NB4 (cell line): ENCODE results near the gene AKAP6.

Experiments used
- POLR2A ChIP-seq: IDR thresholded peaks from 2 replicates; pipeline ENCODE4 v1.6.1; 2011; ENCODE audit warnings: mild to moderate bottlenecking; ENCODE audit not compliant: insufficient read length; ENCODE audit errors: extremely low read depth
- TF ChIP-seq, protein P1 (sequence below): IDR thresholded peaks from one replicate; pipeline ENCODE4 v1.5.1; 2012; ENCODE audit warnings: low read depth, low read length

DNA sequence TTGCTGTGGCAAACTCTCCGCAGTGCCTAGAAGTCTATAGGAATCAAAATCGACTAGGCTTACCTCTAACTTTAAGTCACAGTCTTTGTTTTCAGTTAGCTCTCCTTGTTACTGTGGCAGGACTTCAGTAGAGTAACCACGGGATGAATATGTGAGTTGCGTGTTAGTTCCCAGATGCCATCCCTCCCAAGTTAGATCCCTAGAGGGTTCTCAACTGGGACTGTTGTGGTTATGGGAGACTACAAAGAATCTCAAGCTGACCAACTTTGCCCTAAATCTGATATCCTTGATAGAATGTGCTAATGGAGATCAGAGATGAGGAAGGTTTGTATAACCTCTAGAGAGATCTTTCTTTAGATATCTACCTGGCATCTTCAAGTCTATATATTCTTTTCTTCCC lies 208.1 kb downstream of the AKAP6 start:
- TF ChIP-seq, protein P1, sequence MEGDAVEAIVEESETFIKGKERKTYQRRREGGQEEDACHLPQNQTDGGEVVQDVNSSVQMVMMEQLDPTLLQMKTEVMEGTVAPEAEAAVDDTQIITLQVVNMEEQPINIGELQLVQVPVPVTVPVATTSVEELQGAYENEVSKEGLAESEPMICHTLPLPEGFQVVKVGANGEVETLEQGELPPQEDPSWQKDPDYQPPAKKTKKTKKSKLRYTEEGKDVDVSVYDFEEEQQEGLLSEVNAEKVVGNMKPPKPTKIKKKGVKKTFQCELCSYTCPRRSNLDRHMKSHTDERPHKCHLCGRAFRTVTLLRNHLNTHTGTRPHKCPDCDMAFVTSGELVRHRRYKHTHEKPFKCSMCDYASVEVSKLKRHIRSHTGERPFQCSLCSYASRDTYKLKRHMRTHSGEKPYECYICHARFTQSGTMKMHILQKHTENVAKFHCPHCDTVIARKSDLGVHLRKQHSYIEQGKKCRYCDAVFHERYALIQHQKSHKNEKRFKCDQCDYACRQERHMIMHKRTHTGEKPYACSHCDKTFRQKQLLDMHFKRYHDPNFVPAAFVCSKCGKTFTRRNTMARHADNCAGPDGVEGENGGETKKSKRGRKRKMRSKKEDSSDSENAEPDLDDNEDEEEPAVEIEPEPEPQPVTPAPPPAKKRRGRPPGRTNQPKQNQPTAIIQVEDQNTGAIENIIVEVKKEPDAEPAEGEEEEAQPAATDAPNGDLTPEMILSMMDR: no peak
- TF ChIP-seq POLR2A: no peak
